WI38 (cell line): ENCODE measurements around the gene CSRNP2.

Experiments used
- H3K4me3 ChIP-seq: 2 replicates; pipeline ENCODE4 v1.5.1; 2011; ENCODE audit warnings: low read depth, mild to moderate bottlenecking, control low read depth, low read length
- TF ChIP-seq, protein P1 (sequence below): IDR thresholded peaks from 2 replicates; pipeline ENCODE4 v1.5.1; 2012; ENCODE audit warnings: low read depth, mild to moderate bottlenecking, control low read depth, low read length

Gene CSRNP2

GRCh38 chr12:51077930-51078329 lies 5.5 kb downstream of the CSRNP2 start:
- H3K4me3 ChIP-seq = no peak overlapping the region
- TF ChIP-seq, protein P1, sequence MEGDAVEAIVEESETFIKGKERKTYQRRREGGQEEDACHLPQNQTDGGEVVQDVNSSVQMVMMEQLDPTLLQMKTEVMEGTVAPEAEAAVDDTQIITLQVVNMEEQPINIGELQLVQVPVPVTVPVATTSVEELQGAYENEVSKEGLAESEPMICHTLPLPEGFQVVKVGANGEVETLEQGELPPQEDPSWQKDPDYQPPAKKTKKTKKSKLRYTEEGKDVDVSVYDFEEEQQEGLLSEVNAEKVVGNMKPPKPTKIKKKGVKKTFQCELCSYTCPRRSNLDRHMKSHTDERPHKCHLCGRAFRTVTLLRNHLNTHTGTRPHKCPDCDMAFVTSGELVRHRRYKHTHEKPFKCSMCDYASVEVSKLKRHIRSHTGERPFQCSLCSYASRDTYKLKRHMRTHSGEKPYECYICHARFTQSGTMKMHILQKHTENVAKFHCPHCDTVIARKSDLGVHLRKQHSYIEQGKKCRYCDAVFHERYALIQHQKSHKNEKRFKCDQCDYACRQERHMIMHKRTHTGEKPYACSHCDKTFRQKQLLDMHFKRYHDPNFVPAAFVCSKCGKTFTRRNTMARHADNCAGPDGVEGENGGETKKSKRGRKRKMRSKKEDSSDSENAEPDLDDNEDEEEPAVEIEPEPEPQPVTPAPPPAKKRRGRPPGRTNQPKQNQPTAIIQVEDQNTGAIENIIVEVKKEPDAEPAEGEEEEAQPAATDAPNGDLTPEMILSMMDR = no peak

DNA sequence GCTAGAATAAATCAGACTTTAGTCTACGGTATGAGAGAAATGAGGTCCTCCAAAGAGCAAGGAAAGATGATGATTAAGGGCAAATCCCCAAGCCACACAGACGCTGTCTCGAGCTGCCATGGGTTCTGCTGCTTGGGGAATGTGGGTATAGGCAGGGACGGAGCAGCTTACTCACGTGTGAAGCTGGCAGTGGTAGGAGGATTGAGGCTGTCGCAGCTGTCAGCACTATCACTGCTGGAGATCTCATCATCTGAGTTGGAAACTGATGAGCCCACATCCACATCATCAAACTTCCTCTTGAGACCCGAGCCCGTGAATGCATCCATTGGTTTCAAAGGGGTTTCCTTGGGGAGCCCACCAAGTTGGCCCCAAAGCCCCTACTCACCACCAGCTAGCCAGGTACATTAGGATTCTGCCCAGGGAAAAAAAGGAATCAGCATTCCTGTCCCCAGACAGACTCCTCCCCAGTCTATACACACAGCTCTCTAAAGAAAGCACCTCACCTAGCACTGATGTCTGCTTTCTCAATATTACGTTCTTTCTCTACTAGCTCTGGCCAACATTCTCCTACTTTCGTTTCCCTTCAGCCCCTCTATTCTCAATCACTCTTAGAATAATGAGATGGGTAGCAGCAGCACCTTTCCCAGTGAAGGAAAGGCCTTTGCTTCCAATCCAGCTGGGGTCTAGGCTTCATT lies 7.0 kb downstream of the CSRNP2 start:
- TF ChIP-seq, protein P1 = no peak
- no peak overlapping the region for H3K4me3 ChIP-seq

DNA sequence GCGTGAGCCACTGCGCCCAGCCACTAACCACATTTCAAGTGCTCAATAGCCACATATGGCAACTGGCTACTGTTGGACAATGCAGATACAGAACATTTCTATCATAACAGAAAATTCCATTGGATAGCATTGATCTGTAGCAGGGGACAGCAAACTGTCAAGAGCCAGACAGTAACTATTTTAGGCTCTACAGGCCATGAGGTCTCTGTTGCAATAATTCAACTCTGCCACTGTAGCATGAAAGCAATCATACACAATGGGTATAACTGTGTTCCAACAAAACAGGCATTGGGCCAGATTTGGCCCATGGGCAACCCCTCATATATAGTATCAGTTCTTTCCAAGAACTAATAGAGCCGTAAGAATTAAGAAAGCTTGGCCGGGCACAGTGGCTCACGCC lies 8.0 kb downstream of the CSRNP2 start:
- H3K4me3 ChIP-seq = no peak overlapping the region
- TF ChIP-seq, protein P1 = no peak

DNA sequence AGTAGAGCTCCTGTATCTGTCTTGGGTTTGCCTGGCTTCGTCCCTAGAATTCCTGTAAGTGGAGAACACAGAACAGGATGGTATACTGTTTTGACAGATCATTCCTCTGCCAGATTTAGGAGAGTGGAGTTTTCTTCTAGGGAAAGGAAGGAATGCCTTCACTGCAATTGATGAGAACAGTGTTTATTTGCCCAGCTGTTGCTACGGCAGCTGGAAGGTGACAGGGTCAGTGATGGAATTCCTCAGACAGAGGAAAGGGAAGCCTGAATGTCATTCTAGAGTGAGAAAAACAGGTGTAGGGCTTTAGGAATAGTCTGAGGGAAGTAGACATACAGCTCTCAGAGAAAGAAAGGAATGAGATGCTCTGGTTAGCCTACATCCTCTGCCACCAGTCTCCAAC lies 11.7 kb downstream of the CSRNP2 start:
- no peak overlapping the region for H3K4me3 ChIP-seq
- TF ChIP-seq, protein P1 = no peak

GRCh38 chr12:51070004-51070403 lies 13.4 kb downstream of the CSRNP2 start:
- TF ChIP-seq, protein P1 = no peak
- no peak overlapping the region for H3K4me3 ChIP-seq

DNA sequence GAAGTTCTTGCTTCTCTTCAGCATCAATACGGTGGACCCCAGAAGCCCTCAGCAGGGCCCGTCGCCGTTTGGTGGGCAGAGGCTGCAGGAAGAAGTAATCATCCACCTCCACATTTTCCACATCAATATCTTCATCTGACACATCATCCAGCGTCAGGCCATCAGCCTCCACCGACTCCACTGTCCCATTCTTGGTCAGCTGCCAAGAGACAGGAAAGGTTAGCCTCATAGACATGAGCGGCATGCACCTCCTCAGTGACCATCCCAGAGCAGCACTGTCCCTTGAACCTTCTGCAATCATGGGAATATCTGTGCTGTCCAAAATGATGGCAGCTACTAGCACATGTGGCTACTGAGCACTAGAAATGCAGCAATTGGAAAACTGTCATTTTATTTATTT lies 15.6 kb downstream of the CSRNP2 start:
- H3K4me3 ChIP-seq = no peak overlapping the region
- TF ChIP-seq, protein P1 = no peak

DNA sequence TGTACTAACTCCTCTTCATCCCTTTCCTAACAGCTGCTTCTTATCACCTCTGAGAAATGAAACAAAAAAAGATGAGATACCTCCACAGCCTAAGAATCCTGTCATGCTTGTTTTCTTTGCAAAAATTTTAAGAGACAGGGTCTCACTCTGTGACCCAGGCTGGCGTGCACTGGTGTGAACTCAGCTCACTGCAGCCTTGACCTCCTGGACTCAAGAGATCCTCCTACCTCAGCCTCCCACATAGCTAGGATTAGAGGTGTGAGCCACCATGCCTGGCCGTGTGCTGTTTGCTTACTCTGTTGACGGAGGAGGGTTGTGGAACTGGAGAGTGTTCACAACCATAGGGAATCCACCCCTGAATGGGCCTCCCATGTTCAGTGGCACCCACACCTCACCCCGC lies 16.2 kb downstream of the CSRNP2 start:
- TF ChIP-seq, protein P1 = no peak

More for the DNA sequence above, 16.2 kb downstream of the CSRNP2 start:
- no peak overlapping the region for H3K4me3 ChIP-seq
